Left lung (tissue), 10 donors: ENCODE measurements around the gene OAT. TPM values are rescaled to one million over a fixed set of nuclear protein-coding genes. Genes with fewer than 3 reads are reported as not detected.

ENCODE experiments used
- ATAC-seq: fragments of 200-7000 bp; cut with Tn5 transposase; one replicate; pipeline ENCODE4 v1.9.1; 2020; ENCODE audit warnings: moderate library complexity
- DNase-seq, 4 donors: peaks; one replicate each; pipeline ENCODE4 v3.0.0-alpha.2; 2013 to 2020
- H3K27ac ChIP-seq, 2 donors: fragments of 200-600 bp; sonication (generic) in 1 of 2; one replicate each; pipeline versions ENCODE4 v1.5.0 to v1.8.0; 2020 to 2021
- H3K27me3 ChIP-seq, 2 donors: fragments of 200-600 bp; sonication (generic) in 1 of 2; one replicate each; pipeline versions ENCODE4 v1.5.0 to v1.8.0; 2020 to 2021
- H3K36me3 ChIP-seq, 2 donors: fragments of 200-600 bp; sonication (generic) in 1 of 2; one replicate each; pipeline versions ENCODE4 v1.5.0 to v1.8.0; 2020 to 2021
- H3K4me1 ChIP-seq, 2 donors: fragments of 200-600 bp; one replicate each; pipeline ENCODE4 v1.8.0; 2021
- H3K4me3 ChIP-seq, 2 donors: fragments of 200-600 bp; sonication (generic) in 1 of 2; one replicate each; pipeline versions ENCODE4 v1.5.0 to v1.8.0; 2020 to 2021; ENCODE audit warnings: mild to moderate bottlenecking in 1 of 2
- H3K9me3 ChIP-seq, 2 donors: fragments of 200-600 bp; sonication (generic) in 1 of 2; one replicate each; pipeline versions ENCODE4 v1.5.0 to v1.8.0; 2020 to 2021
- intact Hi-C, 2 donors: fragments of 100-400 bp; cut with DNase I; formaldehyde crosslinking; loops; one replicate each; pipeline versions ENCODE4 v1.11.2 to v1.14.2; 2022
- polyA plus RNA-seq, 6 donors: library from polyadenylated mRNA; unstranded; fragments of 120-200 nt; gene quantifications; one replicate each; pipeline ENCODE4 v1.2.1, GENCODE V29; 2013; ENCODE audit not compliant: insufficient read length in 6 of 6
- total RNA-seq, 2 donors: library from RNA; stranded (reverse); fragmentation: NEBNext Ultra II Directional; extraction: Animal tissue kit (Norgen Biotek cat#: 25700); gene quantifications; one replicate each; pipeline ENCODE4 v1.2.1, GENCODE V29; 2021
- TF ChIP-seq, protein P1 (sequence below), 2 donors: fragments of 200-600 bp; sonication (generic) in 1 of 2; IDR thresholded peaks; one replicate each; pipeline versions ENCODE4 v1.5.0 to v1.8.0; 2021; ENCODE audit warnings: antibody characterized with exemption in 2 of 2
- donor health status: DM: no; HTN: yes; CAD: no.
- donor health status: DM: no; HTN: no; CAD: no.

OAT gene
- total and polyA plus RNA-seq, 8 donors = 64.0 to 91.1 (median 84.9) TPM

DNA sequence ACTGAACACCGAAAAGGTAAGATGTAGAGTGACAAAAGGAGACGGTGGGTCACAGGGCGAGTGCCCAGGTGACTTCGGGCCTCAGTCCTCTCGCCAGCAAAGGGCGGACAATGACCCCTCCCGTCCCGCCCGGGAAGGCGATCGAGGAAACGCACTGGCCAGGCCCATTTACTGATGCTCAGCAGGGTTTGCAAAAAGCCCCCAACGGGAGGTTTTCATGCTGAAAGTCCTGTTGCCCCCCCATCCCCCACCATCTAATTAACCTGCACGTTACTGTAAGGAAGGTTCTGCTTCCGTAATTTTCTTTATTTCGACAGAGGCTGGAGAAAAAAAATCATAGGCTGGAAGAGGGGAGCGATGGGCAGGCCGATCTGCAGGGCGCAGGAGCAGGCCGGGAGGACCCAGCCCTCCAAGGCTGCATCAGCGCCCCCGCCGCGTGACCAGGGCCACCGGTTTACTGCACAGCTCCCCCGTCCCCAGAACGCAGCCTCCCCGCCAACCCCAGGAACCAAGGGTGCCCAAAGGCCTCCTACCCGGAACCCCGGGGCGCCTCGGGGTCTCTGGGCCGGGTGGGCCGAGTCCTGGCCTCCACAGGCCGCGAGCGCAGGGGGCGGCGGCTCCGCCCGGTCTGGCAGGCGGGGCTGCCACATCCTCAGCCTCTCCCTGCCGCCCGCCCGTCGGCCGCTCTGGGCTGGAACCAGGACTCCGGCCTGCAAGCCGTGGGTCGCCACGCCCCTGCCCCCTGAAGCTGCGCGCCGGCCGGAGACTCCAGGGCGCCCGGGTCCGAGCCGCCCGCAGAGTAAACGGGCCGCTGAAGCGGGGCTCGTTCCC lies 613 bp downstream of the OAT start:
- TF ChIP-seq, protein P1, sequence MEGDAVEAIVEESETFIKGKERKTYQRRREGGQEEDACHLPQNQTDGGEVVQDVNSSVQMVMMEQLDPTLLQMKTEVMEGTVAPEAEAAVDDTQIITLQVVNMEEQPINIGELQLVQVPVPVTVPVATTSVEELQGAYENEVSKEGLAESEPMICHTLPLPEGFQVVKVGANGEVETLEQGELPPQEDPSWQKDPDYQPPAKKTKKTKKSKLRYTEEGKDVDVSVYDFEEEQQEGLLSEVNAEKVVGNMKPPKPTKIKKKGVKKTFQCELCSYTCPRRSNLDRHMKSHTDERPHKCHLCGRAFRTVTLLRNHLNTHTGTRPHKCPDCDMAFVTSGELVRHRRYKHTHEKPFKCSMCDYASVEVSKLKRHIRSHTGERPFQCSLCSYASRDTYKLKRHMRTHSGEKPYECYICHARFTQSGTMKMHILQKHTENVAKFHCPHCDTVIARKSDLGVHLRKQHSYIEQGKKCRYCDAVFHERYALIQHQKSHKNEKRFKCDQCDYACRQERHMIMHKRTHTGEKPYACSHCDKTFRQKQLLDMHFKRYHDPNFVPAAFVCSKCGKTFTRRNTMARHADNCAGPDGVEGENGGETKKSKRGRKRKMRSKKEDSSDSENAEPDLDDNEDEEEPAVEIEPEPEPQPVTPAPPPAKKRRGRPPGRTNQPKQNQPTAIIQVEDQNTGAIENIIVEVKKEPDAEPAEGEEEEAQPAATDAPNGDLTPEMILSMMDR (IDR thresholded peaks at IDR 0.05) = no peak
- Histone ChIP-seq H3K36me3 (no peaks in the 10 kb centered on the region), H3K27ac (peak overlapping the region; percentile 76 to 90), H3K9me3 (no peaks in the 10 kb centered on the region), H3K4me3 (peak overlapping the region; percentile 73 to 87), H3K27me3 (peaks cover 0 to 41% of the 10 kb centered on the region in 2 donors), H3K4me1 (peaks cover 10 to 47% of the 10 kb centered on the region in 2 donors)
- peak; percentile 51 to 89 (median 64) for DNase-seq
- intact Hi-C loops = no loop called here
- peak; percentile 59 for ATAC-seq

DNA sequence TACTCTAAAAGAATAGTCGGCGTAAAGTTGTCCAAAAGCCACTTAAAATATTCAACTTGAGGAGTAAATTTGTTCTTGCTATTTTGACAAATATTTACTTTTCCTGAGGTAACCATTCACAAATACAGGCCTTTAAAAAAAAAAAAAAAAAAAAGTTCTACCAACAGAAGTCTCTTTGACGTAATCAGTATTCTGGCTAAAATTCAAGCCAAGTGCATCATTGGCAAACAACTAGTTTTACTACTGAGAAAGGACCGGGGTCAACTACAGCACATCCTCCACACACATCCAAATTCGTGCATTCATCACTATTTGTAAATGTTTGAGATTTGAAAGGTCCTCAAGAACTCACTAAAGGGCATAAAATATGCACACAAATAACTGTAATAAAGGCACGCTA lies 2.0 kb downstream of the OAT start:
- Histone ChIP-seq H3K27ac (no peak overlapping the region), H3K4me3 (no peak overlapping the region), H3K4me1 (peaks cover 10 to 47% of the 10 kb centered on the region in 2 donors), H3K9me3 (no peaks in the 10 kb centered on the region), H3K27me3 (peaks cover 0 to 27% of the 10 kb centered on the region in 2 donors), H3K36me3 (peaks cover 0 to 3% of the 10 kb centered on the region in 2 donors)
- TF ChIP-seq, protein P1 (IDR thresholded peaks at IDR 0.05) = no peak
- DNase-seq (peak in 2 of 4 donors; percentile 26 to 67), ATAC-seq (no peak)
- intact Hi-C loops = no loop called here

DNA sequence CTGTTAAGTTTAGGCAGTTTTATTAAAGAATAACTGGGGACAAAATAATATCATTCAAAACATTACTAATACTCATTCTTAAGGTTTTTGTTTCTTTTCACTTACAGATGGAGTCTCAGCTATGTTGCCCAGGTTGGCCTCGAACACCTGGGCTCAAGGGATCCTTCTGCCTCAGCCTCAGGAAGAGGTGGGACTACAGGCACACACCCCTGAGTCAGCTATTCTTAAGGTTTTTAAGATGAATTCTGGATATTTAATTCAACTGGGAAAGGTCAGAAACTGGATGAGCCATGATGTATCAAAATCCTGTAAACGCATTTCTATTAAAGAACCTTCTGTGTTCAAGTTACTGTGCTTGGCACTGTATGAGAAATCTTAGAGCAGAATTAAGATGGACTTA lies 3.5 kb downstream of the OAT start:
- intact Hi-C loops = no loop called here
- TF ChIP-seq, protein P1 (IDR thresholded peaks at IDR 0.05) = no peak
- peaks cover 0 to 18% of the 10 kb centered on the region in 2 donors for H3K36me3 ChIP-seq
- H3K4me1 ChIP-seq = peaks cover 10 to 47% of the 10 kb centered on the region in 2 donors
- H3K4me3 ChIP-seq = no peak overlapping the region
- ATAC-seq (no peak), DNase-seq (no peak)
- no peaks in the 10 kb centered on the region for H3K9me3 ChIP-seq
- no peak overlapping the region for H3K27ac ChIP-seq
- peaks cover 0 to 12% of the 10 kb centered on the region in 2 donors for H3K27me3 ChIP-seq

DNA sequence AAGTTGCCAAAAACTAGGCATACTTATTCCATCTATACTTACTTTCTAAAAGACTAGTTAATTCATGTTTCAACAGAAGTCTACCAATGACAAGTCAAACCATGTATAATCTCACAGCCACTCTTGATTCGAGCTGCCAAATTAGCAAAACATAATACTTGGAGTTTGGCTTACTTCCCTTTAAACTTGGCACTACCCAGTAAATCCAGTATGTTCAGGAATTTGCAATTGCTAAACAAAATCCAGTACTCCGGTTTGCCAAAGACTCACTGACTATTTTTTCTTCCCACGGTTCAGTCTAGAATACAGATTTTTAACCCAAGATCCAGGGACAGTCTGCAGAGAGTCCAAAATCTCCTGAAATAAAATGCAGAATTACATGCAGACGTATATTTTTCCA lies 4.6 kb downstream of the OAT start:
- ATAC-seq = no peak
- peaks cover 0 to 23% of the 10 kb centered on the region in 2 donors for H3K36me3 ChIP-seq
- intact Hi-C loops = no loop called here
- peaks cover 0 to under 1% of the 10 kb centered on the region in 2 donors for H3K27me3 ChIP-seq
- H3K4me3 ChIP-seq = no peak overlapping the region
- DNase-seq = peak in 2 of 4 donors; percentile 33 to 57
- TF ChIP-seq, protein P1 (IDR thresholded peaks at IDR 0.05) = no peak
- peaks cover 10 to 43% of the 10 kb centered on the region in 2 donors for H3K4me1 ChIP-seq
- H3K27ac ChIP-seq = peak overlapping the region in 1 of 2 donors; percentile 23
- H3K9me3 ChIP-seq = no peaks in the 10 kb centered on the region

DNA sequence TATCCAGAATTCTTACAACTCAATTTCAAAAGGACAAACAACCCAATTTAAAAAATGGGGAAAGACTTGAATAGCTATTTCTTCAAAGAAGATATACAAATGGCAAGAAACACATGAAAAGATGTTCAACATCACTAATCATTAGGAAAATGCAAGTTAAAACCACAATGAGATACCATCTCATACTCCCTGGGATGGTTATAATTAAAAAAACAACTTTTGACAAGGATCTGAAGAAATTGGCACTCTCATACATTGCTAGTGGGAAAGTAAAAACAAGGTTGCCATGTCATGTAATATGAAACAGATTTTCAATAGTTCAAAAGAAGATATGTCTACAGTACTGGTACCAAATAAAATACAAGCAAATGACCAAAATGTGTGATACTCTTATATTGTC lies 9.0 kb downstream of the OAT start:
- Histone ChIP-seq H3K4me1 (peaks cover 4 to 10% of the 10 kb centered on the region in 2 donors), H3K9me3 (no peaks in the 10 kb centered on the region), H3K27me3 (no peaks in the 10 kb centered on the region), H3K36me3 (peaks cover 0 to 53% of the 10 kb centered on the region in 2 donors), H3K4me3 (no peak overlapping the region), H3K27ac (no peak overlapping the region)
- TF ChIP-seq, protein P1 (IDR thresholded peaks at IDR 0.05) = no peak
- no peak for DNase-seq
- intact Hi-C loops = no loop called here
- ATAC-seq = no peak
